ACC112 (cell line): ENCODE measurements around the gene ENTPD3.

Experiments
- H2AFZ ChIP-seq: fragments of 200-600 bp; sonication (generic); one replicate; pipeline ENCODE4 v1.6.0; 2017; ENCODE audit warnings: antibody characterized with exemption, low read length; ENCODE audit not compliant: unreplicated experiment
- H3K27ac ChIP-seq: fragments of 200-600 bp; sonication (generic); 2 replicates; pipeline ENCODE4 v1.5.1; 2014; ENCODE audit warnings: low read depth, mild to moderate bottlenecking, antibody characterized with exemption, low read length, moderate library complexity
- H3K27me3 ChIP-seq: fragments of 200-600 bp; sonication (generic); 2 replicates; pipeline ENCODE4 v1.6.1; 2014; ENCODE audit warnings: mild to moderate bottlenecking, antibody characterized with exemption, low read length, moderate library complexity, mixed read lengths; ENCODE audit not compliant: insufficient read depth
- H3K36me3 ChIP-seq: fragments of 200-600 bp; sonication (generic); 2 replicates; pipeline ENCODE4 v1.6.1; 2016; ENCODE audit warnings: mild to moderate bottlenecking, antibody characterized with exemption, low read length, moderate library complexity, mixed read lengths; ENCODE audit not compliant: insufficient read depth
- H3K4me1 ChIP-seq: fragments of 200-600 bp; sonication (generic); one replicate; pipeline ENCODE4 v1.6.1; 2016; ENCODE audit warnings: low read length, mixed read lengths; ENCODE audit not compliant: insufficient read depth, unreplicated experiment, control insufficient read depth
- H3K4me3 ChIP-seq: fragments of 200-600 bp; sonication (generic); 2 replicates; pipeline ENCODE4 v1.5.1; 2014; ENCODE audit warnings: mild to moderate bottlenecking, low read depth, low read length
- H3K79me2 ChIP-seq: fragments of 200-600 bp; sonication (generic); one replicate; pipeline ENCODE4 v1.6.0; 2016; ENCODE audit warnings: low read length; ENCODE audit not compliant: control insufficient read depth, unreplicated experiment, insufficient read depth

Gene ENTPD3

GRCh38 chr3:40387001-40387894, at the start of gene ENTPD3:
Gene ENTPD3, plus strand, starts transcription at chr3:40387184. Its CDS starts 874 bp downstream, at chr3:40388058.
- Histone ChIP-seq H3K79me2 (no peaks in the 10 kb centered on the region), H3K27me3 (peaks cover 13% of the 10 kb centered on the region), H2AFZ (no peak within 1 kb of the TSS), H3K4me1 (peaks cover 11% of the 10 kb centered on the region), H3K36me3 (no peaks in the 10 kb centered on the region), H3K27ac (no peak within 1 kb of the TSS), H3K4me3 (peak within 1 kb of the TSS; percentile 62)

- Histone ChIP-seq H3K79me2 (no peaks in the 10 kb centered on the region), H3K4me3 (no peak overlapping the region), H3K4me1 (no peaks in the 10 kb centered on the region), H3K36me3 (no peaks in the 10 kb centered on the region), H3K27ac (no peak overlapping the region), H3K27me3 (no peaks in the 10 kb centered on the region), H2AFZ (no peak overlapping the region)
Observed at GRCh38 chr3:40339871-40340270, 47.1 kb upstream of the ENTPD3 start.

GRCh38 chr3:40340541-40341170, 46.3 kb upstream of the ENTPD3 start:
- H3K4me1 ChIP-seq, result no peaks in the 10 kb centered on the region

GRCh38 chr3:40341671-40342070, 45.3 kb upstream of the ENTPD3 start:
- H3K4me3 ChIP-seq, result no peak overlapping the region
- H3K36me3 ChIP-seq, result no peaks in the 10 kb centered on the region
- H3K4me1 ChIP-seq, result no peaks in the 10 kb centered on the region
- no peak overlapping the region for H2AFZ ChIP-seq
- H3K79me2 ChIP-seq, result no peaks in the 10 kb centered on the region
- no peak overlapping the region for H3K27ac ChIP-seq
- H3K27me3 ChIP-seq, result no peaks in the 10 kb centered on the region

More at GRCh38 chr3:40340541-40341170, 46.3 kb upstream of the ENTPD3 start:
- Histone ChIP-seq H3K4me3 (no peak overlapping the region), H3K27me3 (no peaks in the 10 kb centered on the region), H3K79me2 (no peaks in the 10 kb centered on the region), H3K27ac (no peak overlapping the region), H3K36me3 (no peaks in the 10 kb centered on the region), H2AFZ (no peak overlapping the region)

- no peaks in the 10 kb centered on the region for H3K27me3 ChIP-seq
- no peak overlapping the region for H3K27ac ChIP-seq
- H3K36me3 ChIP-seq, result no peaks in the 10 kb centered on the region
- no peaks in the 10 kb centered on the region for H3K4me1 ChIP-seq
- H2AFZ ChIP-seq, result no peak overlapping the region
- H3K79me2 ChIP-seq, result no peaks in the 10 kb centered on the region
- no peak overlapping the region for H3K4me3 ChIP-seq
Observed at GRCh38 chr3:40350529-40350928, 36.5 kb upstream of the ENTPD3 start.

- H3K36me3 ChIP-seq, result no peaks in the 10 kb centered on the region
- H3K4me3 ChIP-seq, result no peak overlapping the region
- no peak overlapping the region for H3K27ac ChIP-seq
- H3K79me2 ChIP-seq, result no peaks in the 10 kb centered on the region
- H2AFZ ChIP-seq, result no peak overlapping the region
- no peaks in the 10 kb centered on the region for H3K4me1 ChIP-seq
- H3K27me3 ChIP-seq, result peaks cover 12% of the 10 kb centered on the region; the same call in 1 of the 2 replicates
Observed at GRCh38 chr3:40355410-40355809, 31.6 kb upstream of the ENTPD3 start.

GRCh38 chr3:40358454-40358853, 28.5 kb upstream of the ENTPD3 start:
- Histone ChIP-seq H3K4me3 (no peak overlapping the region), H3K79me2 (no peaks in the 10 kb centered on the region), H3K27ac (no peak overlapping the region), H3K36me3 (no peaks in the 10 kb centered on the region), H3K27me3 (peaks cover 17% of the 10 kb centered on the region; the same call in 1 of the 2 replicates), H2AFZ (no peak overlapping the region), H3K4me1 (no peaks in the 10 kb centered on the region)

- Histone ChIP-seq H3K4me1 (no peaks in the 10 kb centered on the region), H3K27ac (no peak overlapping the region), H3K4me3 (no peak overlapping the region), H2AFZ (no peak overlapping the region), H3K79me2 (no peaks in the 10 kb centered on the region), H3K36me3 (no peaks in the 10 kb centered on the region), H3K27me3 (peaks cover 27% of the 10 kb centered on the region)
Observed at GRCh38 chr3:40363674-40364073, 23.3 kb upstream of the ENTPD3 start.

GRCh38 chr3:40366203-40367162, 20.5 kb upstream of the ENTPD3 start:
- Histone ChIP-seq H3K4me1 (no peaks in the 10 kb centered on the region), H3K27ac (no peak overlapping the region), H3K79me2 (no peaks in the 10 kb centered on the region), H2AFZ (no peak overlapping the region), H3K4me3 (no peak overlapping the region), H3K36me3 (no peaks in the 10 kb centered on the region), H3K27me3 (peaks cover 23% of the 10 kb centered on the region)

- Histone ChIP-seq H3K79me2 (no peaks in the 10 kb centered on the region), H3K27me3 (peaks cover 22% of the 10 kb centered on the region), H3K4me3 (no peak overlapping the region), H3K4me1 (no peaks in the 10 kb centered on the region), H3K27ac (no peak overlapping the region), H2AFZ (no peak overlapping the region), H3K36me3 (no peaks in the 10 kb centered on the region)
Observed at GRCh38 chr3:40369716-40370115, 17.3 kb upstream of the ENTPD3 start.
